Small intestine (tissue), 7 donors: ENCODE data around the gene GSX2. TPM values are rescaled to one million over a fixed set of nuclear protein-coding genes. Genes with fewer than 3 reads are reported as not detected.

Source experiments
- DNase-seq, 2 donors: peaks; one replicate each; pipeline versions ENCODE4 v3.0.0 to v3.0.0-alpha.2; 2013
- FAIRE-seq: peaks from 2 replicates; lab custom pipeline; 2012; peaks lifted over from hg19 to GRCh38; lab: Jason Lieb, UNC
- H3K27ac ChIP-seq, 3 donors: one replicate each; pipeline ENCODE4 v1.5.1; 2013; ENCODE audit warnings: low read length in 2 of 3, mild to moderate bottlenecking in 2 of 3, control low read depth in 1 of 3, inconsistent platforms in 1 of 3, low read depth in 1 of 3, moderate library complexity in 1 of 3
- H3K27me3 ChIP-seq, 3 donors: one replicate each; pipeline ENCODE4 v1.6.1; 2013; ENCODE audit warnings: low read length in 3 of 3, inconsistent platforms in 1 of 3; ENCODE audit not compliant: control insufficient read depth in 3 of 3, insufficient read depth in 3 of 3
- H3K36me3 ChIP-seq, 3 donors: one replicate each; pipeline ENCODE4 v1.6.1; 2013; ENCODE audit warnings: low read length in 3 of 3, inconsistent platforms in 1 of 3, low read depth in 1 of 3, mild to moderate bottlenecking in 1 of 3, moderate library complexity in 1 of 3; ENCODE audit not compliant: control insufficient read depth in 3 of 3, insufficient read depth in 2 of 3
- H3K4me1 ChIP-seq, 3 donors: one replicate each; pipeline ENCODE4 v1.6.1; 2013; ENCODE audit warnings: low read length in 2 of 3, inconsistent platforms in 1 of 3, low read depth in 1 of 3, mild to moderate bottlenecking in 1 of 3, moderate library complexity in 1 of 3; ENCODE audit not compliant: control insufficient read depth in 3 of 3, insufficient read depth in 2 of 3
- H3K4me3 ChIP-seq, 3 donors: one replicate each; pipeline ENCODE4 v1.5.1; 2013; ENCODE audit warnings: low read length in 3 of 3, control low read depth in 1 of 3, inconsistent platforms in 1 of 3, low read depth in 1 of 3, mild to moderate bottlenecking in 1 of 3, moderate library complexity in 1 of 3
- H3K9me3 ChIP-seq, 2 donors: one replicate each; pipeline ENCODE4 v1.6.1; 2013; ENCODE audit warnings: low read depth in 1 of 2, low read length in 1 of 2; ENCODE audit not compliant: control insufficient read depth in 2 of 2, insufficient read depth in 1 of 2
- WGBS, 3 donors: extraction: QIAGEN DNeasy Blood & Tissue Kit; methylation state at CpG; one replicate each; pipeline ENCODE4 v1.1.7; 2013; 5-methylcytosine and 5-hydroxymethylcytosine counted together
- polyA plus RNA-seq, 4 donors: library from polyadenylated mRNA; stranded (reverse) in 3 of 4; unstranded in 1 of 4; fragments of 200-250 nt in 3 of 4; fragments of 120-200 nt in 1 of 4; gene quantifications; one replicate each; pipeline versions ENCODE4 v1.2.1 to v1.2.3, GENCODE V29; 2013
- donor health status: healthy with polysubstance abuse.
- donor health status: control.
- donor health status: control.
- donor health status: Bipolar disorder and iron deficiency.
- donor health status: healthy.

The GSX2 gene
- polyA plus RNA-seq, 4 donors: not detected

DNA sequence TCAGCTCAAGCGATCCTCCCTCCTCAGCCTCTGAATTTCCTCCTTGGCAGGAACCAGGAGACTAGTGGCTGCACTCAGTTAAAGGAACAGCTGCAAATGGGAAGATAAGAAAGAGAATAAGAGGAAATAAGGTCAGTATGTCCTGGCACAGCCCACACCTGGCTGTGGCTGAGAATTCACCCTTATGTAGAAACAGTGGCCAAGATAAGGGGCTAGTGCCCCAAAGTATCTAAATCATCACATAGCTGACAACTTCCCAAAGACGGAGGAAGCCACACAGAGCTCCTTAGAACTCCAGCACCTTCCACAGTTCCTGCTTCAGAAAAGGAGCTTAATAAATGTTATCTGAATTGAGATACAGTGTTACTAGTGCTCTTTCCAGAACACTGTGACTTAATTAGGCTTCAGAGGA lies 33.2 kb upstream of the GSX2 start:
- H3K36me3 ChIP-seq: no peaks in the 10 kb centered on the region
- no peak overlapping the region for H3K4me3 ChIP-seq
- peak overlapping the region in 2 of 3 donors; percentile 34 to 92 for H3K27ac ChIP-seq
- peaks cover 0 to 2% of the 10 kb centered on the region in 2 donors for H3K9me3 ChIP-seq
- WGBS, 3 donors: 12 to 47% (median 47%) methylated on average over 2 of the region's 2 CpGs
- FAIRE-seq: no peak
- H3K27me3 ChIP-seq: no peaks in the 10 kb centered on the region
- H3K4me1 ChIP-seq: peaks cover 0 to 9% (median 7%) of the 10 kb centered on the region in 3 donors
- DNase-seq: peak in 1 of 2 donors; percentile 46

GRCh38 chr4:54067166-54067565 lies 32.8 kb upstream of the GSX2 start:
- Histone ChIP-seq H3K27me3 (no peaks in the 10 kb centered on the region), H3K4me3 (no peak overlapping the region), H3K9me3 (peaks cover 0 to 2% of the 10 kb centered on the region in 2 donors), H3K4me1 (peaks cover 0 to 9% (median 7%) of the 10 kb centered on the region in 3 donors), H3K27ac (peak overlapping the region in 2 of 3 donors; percentile 34 to 92), H3K36me3 (no peaks in the 10 kb centered on the region)
- WGBS, 3 donors: 17 to 51% (median 48%) methylated on average over 5 of the region's 5 CpGs
- FAIRE-seq (no peak), DNase-seq (peak; percentile 49 to 73)

GRCh38 chr4:54073271-54073880 lies 26.6 kb upstream of the GSX2 start:
- H3K27ac ChIP-seq: no peak overlapping the region

GRCh38 chr4:54074381-54074780 lies 25.6 kb upstream of the GSX2 start:
- FAIRE-seq (no peak), DNase-seq (no peak)
- H3K4me3 ChIP-seq: no peak overlapping the region
- no peaks in the 10 kb centered on the region for H3K9me3 ChIP-seq
- no peaks in the 10 kb centered on the region for H3K36me3 ChIP-seq
- H3K27ac ChIP-seq: no peak overlapping the region
- no peaks in the 10 kb centered on the region for H3K4me1 ChIP-seq
- no peaks in the 10 kb centered on the region for H3K27me3 ChIP-seq

More at GRCh38 chr4:54073271-54073880, 26.6 kb upstream of the GSX2 start:
- H3K36me3 ChIP-seq: no peaks in the 10 kb centered on the region
- H3K4me1 ChIP-seq: no peaks in the 10 kb centered on the region
- H3K9me3 ChIP-seq: no peaks in the 10 kb centered on the region
- FAIRE-seq (no peak), DNase-seq (no peak)
- H3K27me3 ChIP-seq: no peaks in the 10 kb centered on the region
- 95 to 98% (median 96%) methylated on average over 2 of the region's 2 CpGs for WGBS, 3 donors
- no peak overlapping the region for H3K4me3 ChIP-seq

DNA sequence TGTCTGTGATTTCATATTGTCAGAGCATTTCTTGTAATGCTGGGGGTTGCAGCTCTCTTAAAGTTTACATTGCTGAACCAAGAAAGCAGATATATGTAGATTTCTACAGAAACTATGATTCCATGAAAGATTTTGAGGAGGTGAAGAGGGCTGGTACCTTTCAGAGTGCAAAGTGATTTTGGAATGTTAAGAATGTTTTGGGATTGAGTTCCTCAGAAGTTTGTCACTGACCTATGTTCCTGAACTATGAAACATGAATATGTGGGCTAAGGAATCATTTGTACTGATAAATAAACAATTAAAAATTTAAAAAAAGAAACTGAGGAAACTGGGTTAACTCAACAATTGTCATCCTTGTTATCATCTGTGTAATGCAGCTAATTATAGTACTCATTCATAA lies 23.3 kb upstream of the GSX2 start:
- H3K27me3 ChIP-seq: no peaks in the 10 kb centered on the region
- no peaks in the 10 kb centered on the region for H3K4me1 ChIP-seq
- H3K9me3 ChIP-seq: no peaks in the 10 kb centered on the region
- H3K27ac ChIP-seq: no peak overlapping the region
- H3K4me3 ChIP-seq: no peak overlapping the region
- H3K36me3 ChIP-seq: no peaks in the 10 kb centered on the region
- no peak for DNase-seq
- no peak for FAIRE-seq

GRCh38 chr4:54077812-54078211 lies 22.2 kb upstream of the GSX2 start:
- Histone ChIP-seq H3K27ac (no peak overlapping the region), H3K36me3 (no peaks in the 10 kb centered on the region), H3K4me1 (no peaks in the 10 kb centered on the region), H3K4me3 (no peak overlapping the region), H3K27me3 (no peaks in the 10 kb centered on the region), H3K9me3 (no peaks in the 10 kb centered on the region)
- FAIRE-seq: no peak
- no peak for DNase-seq
- 85 to 91% (median 91%) methylated on average over 1 of the region's 1 CpG for WGBS, 3 donors

DNA sequence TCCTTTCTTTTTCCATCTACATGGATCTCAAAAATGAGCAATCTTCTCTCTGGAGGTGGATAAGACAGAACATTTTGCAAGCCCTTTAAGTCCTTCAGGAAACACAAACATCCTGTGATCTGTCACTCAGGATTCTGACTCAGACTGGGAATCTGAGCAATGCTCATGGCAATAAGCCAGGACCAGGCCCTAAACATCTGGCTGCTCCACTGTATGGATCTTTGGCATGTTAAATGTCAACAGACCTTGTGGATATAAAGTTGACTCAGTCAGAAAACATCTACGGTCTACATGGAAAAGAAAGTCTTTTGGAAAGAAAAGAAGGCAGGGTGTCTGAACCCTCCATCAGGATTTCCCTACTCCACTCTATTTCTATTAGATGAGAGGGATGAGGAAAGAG lies 17.8 kb upstream of the GSX2 start:
- DNase-seq (peak; percentile 31 to 37), FAIRE-seq (no peak)
- H3K9me3 ChIP-seq: no peaks in the 10 kb centered on the region
- 16 to 47% (median 34%) methylated on average over 1 of the region's 1 CpG for WGBS, 3 donors
- no peak overlapping the region for H3K27ac ChIP-seq
- no peaks in the 10 kb centered on the region for H3K36me3 ChIP-seq
- H3K4me1 ChIP-seq: no peaks in the 10 kb centered on the region
- peaks cover 0 to 4% (median 0%) of the 10 kb centered on the region in 3 donors for H3K27me3 ChIP-seq
- no peak overlapping the region for H3K4me3 ChIP-seq

DNA sequence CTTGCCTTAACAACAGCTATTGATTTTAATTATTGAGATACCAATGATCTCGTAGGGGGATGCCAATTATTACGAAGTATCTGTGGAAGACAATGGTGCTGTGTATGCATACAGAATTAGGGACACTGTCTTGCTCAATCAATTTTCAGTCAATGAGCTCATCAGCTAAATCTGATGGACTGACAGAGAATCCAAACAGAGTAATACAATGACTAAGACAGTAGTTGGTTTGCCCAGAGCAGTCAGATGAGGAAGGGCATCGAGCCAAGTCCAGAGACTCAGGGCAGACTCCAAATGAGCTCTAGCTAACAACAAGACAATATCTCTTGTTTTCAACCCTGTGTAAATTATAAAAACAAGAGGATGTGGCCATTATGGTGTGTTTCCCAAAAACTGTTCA lies 14.7 kb upstream of the GSX2 start:
- FAIRE-seq (no peak), DNase-seq (no peak)
- Histone ChIP-seq H3K4me3 (no peak overlapping the region), H3K36me3 (no peaks in the 10 kb centered on the region), H3K27me3 (peaks cover 0 to 13% (median 3%) of the 10 kb centered on the region in 3 donors), H3K4me1 (no peaks in the 10 kb centered on the region), H3K9me3 (no peaks in the 10 kb centered on the region), H3K27ac (no peak overlapping the region)
- WGBS, 3 donors: 57 to 85% (median 62%) methylated on average over 3 of the region's 3 CpGs

GRCh38 chr4:54089875-54090274 lies 10.1 kb upstream of the GSX2 start:
- Histone ChIP-seq H3K9me3 (no peaks in the 10 kb centered on the region), H3K36me3 (no peaks in the 10 kb centered on the region), H3K27me3 (peaks cover 0 to 56% (median 19%) of the 10 kb centered on the region in 3 donors), H3K4me1 (peaks cover 2 to 26% (median 3%) of the 10 kb centered on the region in 3 donors), H3K27ac (no peak overlapping the region), H3K4me3 (no peak overlapping the region)
- FAIRE-seq: no peak
- 96 to 100% (median 100%) methylated on average over 1 of the region's 1 CpG for WGBS, 3 donors
- no peak for DNase-seq
